Measurements from ENCODE around the gene PTPN14. TPM values are rescaled to one million over a fixed set of nuclear protein-coding genes. Genes with fewer than 3 reads are reported as not detected.

Gene PTPN14
- total RNA-seq, 1 donor, result under 0.01 TPM

GRCh38 chr1:214550857-214551435, 456 bp downstream of the PTPN14 start:
- no peaks in the 10 kb centered on the region for H3K4me1 ChIP-seq (ENCODE audit: insufficient read depth, low read length)
- H3K4me3 ChIP-seq (ENCODE audit: low read length), result no peak overlapping the region
- H3K27me3 ChIP-seq (ENCODE audit: insufficient read depth, low read length), result peaks cover 55% of the 10 kb centered on the region
- H3K9me3 ChIP-seq (ENCODE audit: low read depth, low read length), result no peaks in the 10 kb centered on the region

- H3K4me1 ChIP-seq (ENCODE audit: insufficient read depth, low read length), result no peaks in the 10 kb centered on the region
- H3K27me3 ChIP-seq (ENCODE audit: insufficient read depth, low read length), result peaks cover 55% of the 10 kb centered on the region
- H3K9me3 ChIP-seq (ENCODE audit: low read depth, low read length), result no peaks in the 10 kb centered on the region
- no peak overlapping the region for H3K4me3 ChIP-seq (ENCODE audit: low read length)
Observed at GRCh38 chr1:214550013-214550856, 1.2 kb downstream of the PTPN14 start.

GRCh38 chr1:214549604-214550003, 1.8 kb downstream of the PTPN14 start:
- Histone ChIP-seq H3K4me1 (ENCODE audit: insufficient read depth, low read length) (no peaks in the 10 kb centered on the region), H3K9me3 (ENCODE audit: low read depth, low read length) (no peaks in the 10 kb centered on the region), H3K4me3 (ENCODE audit: low read length) (no peak overlapping the region), H3K27me3 (ENCODE audit: insufficient read depth, low read length) (peaks cover 55% of the 10 kb centered on the region)

- no peaks in the 10 kb centered on the region for H3K4me1 ChIP-seq (ENCODE audit: insufficient read depth, low read length)
- H3K27me3 ChIP-seq (ENCODE audit: insufficient read depth, low read length), result peaks cover 55% of the 10 kb centered on the region
- H3K4me3 ChIP-seq (ENCODE audit: low read length), result no peak overlapping the region
- no peaks in the 10 kb centered on the region for H3K9me3 ChIP-seq (ENCODE audit: low read depth, low read length)
Observed at GRCh38 chr1:214548988-214549387, 2.4 kb downstream of the PTPN14 start.

- H3K4me3 ChIP-seq (ENCODE audit: low read length), result no peak overlapping the region
- H3K27me3 ChIP-seq (ENCODE audit: insufficient read depth, low read length), result peaks cover 51% of the 10 kb centered on the region
- no peaks in the 10 kb centered on the region for H3K9me3 ChIP-seq (ENCODE audit: low read depth, low read length)
- no peaks in the 10 kb centered on the region for H3K4me1 ChIP-seq (ENCODE audit: insufficient read depth, low read length)
Observed at GRCh38 chr1:214548271-214548670, 3.1 kb downstream of the PTPN14 start.

GRCh38 chr1:214547747-214548146, 3.7 kb downstream of the PTPN14 start:
- peaks cover 46% of the 10 kb centered on the region for H3K27me3 ChIP-seq (ENCODE audit: insufficient read depth, low read length)
- no peaks in the 10 kb centered on the region for H3K4me1 ChIP-seq (ENCODE audit: insufficient read depth, low read length)
- no peaks in the 10 kb centered on the region for H3K9me3 ChIP-seq (ENCODE audit: low read depth, low read length)
- H3K4me3 ChIP-seq (ENCODE audit: low read length), result no peak overlapping the region

GRCh38 chr1:214546886-214547641, 4.3 kb downstream of the PTPN14 start:
- H3K4me1 ChIP-seq (ENCODE audit: insufficient read depth, low read length), result no peaks in the 10 kb centered on the region
- no peaks in the 10 kb centered on the region for H3K9me3 ChIP-seq (ENCODE audit: low read depth, low read length)
- peaks cover 39% of the 10 kb centered on the region for H3K27me3 ChIP-seq (ENCODE audit: insufficient read depth, low read length)

GRCh38 chr1:214546084-214546483, 5.3 kb downstream of the PTPN14 start:
- H3K4me3 ChIP-seq (ENCODE audit: low read length), result no peak overlapping the region
- H3K4me1 ChIP-seq (ENCODE audit: insufficient read depth, low read length), result no peaks in the 10 kb centered on the region
- peaks cover 33% of the 10 kb centered on the region for H3K27me3 ChIP-seq (ENCODE audit: insufficient read depth, low read length)
- no peaks in the 10 kb centered on the region for H3K9me3 ChIP-seq (ENCODE audit: low read depth, low read length)

More at GRCh38 chr1:214546886-214547641, 4.3 kb downstream of the PTPN14 start:
- H3K4me3 ChIP-seq (ENCODE audit: low read length), result no peak overlapping the region

GRCh38 chr1:214545293-214545692, 6.1 kb downstream of the PTPN14 start:
- Histone ChIP-seq H3K4me3 (ENCODE audit: low read length) (no peak overlapping the region), H3K9me3 (ENCODE audit: low read depth, low read length) (no peaks in the 10 kb centered on the region), H3K27me3 (ENCODE audit: insufficient read depth, low read length) (peaks cover 25% of the 10 kb centered on the region), H3K4me1 (ENCODE audit: insufficient read depth, low read length) (no peaks in the 10 kb centered on the region)

- peaks cover 20% of the 10 kb centered on the region for H3K27me3 ChIP-seq (ENCODE audit: insufficient read depth, low read length)
- H3K9me3 ChIP-seq (ENCODE audit: low read depth, low read length), result no peaks in the 10 kb centered on the region
- no peak overlapping the region for H3K4me3 ChIP-seq (ENCODE audit: low read length)
- H3K4me1 ChIP-seq (ENCODE audit: insufficient read depth, low read length), result no peaks in the 10 kb centered on the region
Observed at GRCh38 chr1:214544791-214545190, 6.6 kb downstream of the PTPN14 start.

GRCh38 chr1:214542275-214543199, 8.9 kb downstream of the PTPN14 start:
- Histone ChIP-seq H3K9me3 (ENCODE audit: low read depth, low read length) (no peaks in the 10 kb centered on the region), H3K27me3 (ENCODE audit: insufficient read depth, low read length) (no peaks in the 10 kb centered on the region), H3K4me1 (ENCODE audit: insufficient read depth, low read length) (no peaks in the 10 kb centered on the region), H3K4me3 (ENCODE audit: low read length) (no peak overlapping the region)

- H3K27me3 ChIP-seq (ENCODE audit: insufficient read depth, low read length), result no peaks in the 10 kb centered on the region
Observed at GRCh38 chr1:214541693-214542092, 9.7 kb downstream of the PTPN14 start.

GRCh38 chr1:214541206-214541605, 10.2 kb downstream of the PTPN14 start:
- Histone ChIP-seq H3K9me3 (ENCODE audit: low read depth, low read length) (no peaks in the 10 kb centered on the region), H3K27me3 (ENCODE audit: insufficient read depth, low read length) (no peaks in the 10 kb centered on the region), H3K4me1 (ENCODE audit: insufficient read depth, low read length) (no peaks in the 10 kb centered on the region), H3K4me3 (ENCODE audit: low read length) (no peak overlapping the region)

More at GRCh38 chr1:214541693-214542092, 9.7 kb downstream of the PTPN14 start:
- H3K4me1 ChIP-seq (ENCODE audit: insufficient read depth, low read length), result no peaks in the 10 kb centered on the region
- H3K4me3 ChIP-seq (ENCODE audit: low read length), result no peak overlapping the region
- H3K9me3 ChIP-seq (ENCODE audit: low read depth, low read length), result no peaks in the 10 kb centered on the region

- H3K9me3 ChIP-seq (ENCODE audit: low read depth, low read length), result no peaks in the 10 kb centered on the region
- no peaks in the 10 kb centered on the region for H3K4me1 ChIP-seq (ENCODE audit: insufficient read depth, low read length)
- H3K27me3 ChIP-seq (ENCODE audit: insufficient read depth, low read length), result no peaks in the 10 kb centered on the region
- H3K4me3 ChIP-seq (ENCODE audit: low read length), result no peak overlapping the region
Observed at GRCh38 chr1:214540324-214540723, 11.1 kb downstream of the PTPN14 start.

All from mononuclear cell (primary cell).